Stimulated activated CD8-positive, alpha-beta memory T cell treated with anti-CD3 and anti-CD28 coated beads, Interleukin-7, amount 100 ng/mL, for 24 hours (primary cell): Measurements from ENCODE around the gene TRMU.
"Not testable (repeated sequence)": the region's sequence is repeated elsewhere in the genome, so short reads cannot be mapped to it uniquely, and the experiment has no call there.

Source experiments
- DNase-seq: peaks from one replicate; pipeline ENCODE4 v3.0.0-alpha.2; 2020; ENCODE audit warnings: low read depth

The TRMU gene

DNA sequence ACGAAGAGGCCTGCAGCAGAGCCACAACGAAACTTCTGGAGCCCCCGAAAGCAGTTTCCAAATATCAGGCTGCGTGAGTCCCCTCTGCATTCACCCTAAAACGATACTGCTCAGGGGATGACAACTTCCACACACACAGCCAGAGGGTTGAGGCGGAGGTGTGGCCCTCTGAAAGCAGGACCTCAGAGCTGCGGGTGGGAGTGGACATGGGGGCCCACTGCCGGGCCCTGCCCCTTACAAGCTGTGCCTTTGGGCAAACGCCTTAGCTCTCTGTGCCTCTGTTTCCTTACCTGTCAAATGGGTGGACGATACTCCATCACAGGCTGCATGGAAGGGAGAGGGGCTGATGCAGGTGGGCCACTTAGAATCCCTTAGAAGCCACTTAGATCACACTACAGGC lies 53.1 kb downstream of the TRMU start:
- no peak for DNase-seq

DNA sequence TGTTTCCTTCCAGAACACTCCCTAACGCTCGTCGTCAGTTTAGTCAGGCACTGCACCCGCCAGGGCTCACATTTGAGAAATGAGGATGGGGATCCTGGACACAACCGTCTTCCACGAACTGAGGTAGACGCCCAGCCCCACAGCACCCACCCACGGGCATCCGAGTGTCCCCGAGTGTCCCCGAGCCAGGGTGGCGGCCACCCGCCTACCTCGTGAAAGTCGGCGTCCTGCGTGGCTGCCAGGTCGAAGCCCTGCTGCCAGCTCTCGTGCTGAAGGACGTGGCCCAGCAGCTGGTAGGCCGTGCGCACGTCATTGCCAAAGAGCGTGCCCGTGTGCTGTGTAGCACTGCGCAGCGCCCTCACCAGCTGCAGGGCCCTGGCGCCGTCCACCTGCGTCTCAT lies 53.6 kb downstream of the TRMU start:
- DNase-seq, result no peak

DNA sequence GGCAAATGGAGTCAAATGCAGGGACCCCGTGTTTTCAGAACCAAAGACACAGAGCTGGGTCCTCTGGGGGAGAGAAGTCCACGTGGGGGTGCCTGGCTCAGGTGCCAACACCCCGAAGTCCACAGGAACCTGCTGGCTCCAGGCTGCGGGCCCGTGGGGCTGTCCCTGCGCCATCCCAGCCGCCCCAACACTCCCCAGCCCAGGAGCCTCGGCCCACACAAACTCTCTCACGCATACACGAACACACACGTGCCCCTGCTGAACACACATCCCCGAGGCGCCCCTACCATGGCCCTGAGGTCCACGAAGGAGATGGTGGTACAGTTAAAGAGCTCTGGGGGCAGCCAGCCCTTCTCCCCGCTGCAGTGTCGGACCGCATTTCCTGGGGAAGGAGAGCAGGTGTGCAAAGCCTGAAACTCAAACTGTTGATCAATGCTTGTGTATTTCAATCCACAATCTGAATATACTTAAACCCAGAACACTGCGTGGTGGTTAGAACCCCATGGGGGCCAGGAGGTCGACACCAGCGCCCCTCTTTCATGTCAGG lies 54.7 kb downstream of the TRMU start:
- no peak for DNase-seq

DNA sequence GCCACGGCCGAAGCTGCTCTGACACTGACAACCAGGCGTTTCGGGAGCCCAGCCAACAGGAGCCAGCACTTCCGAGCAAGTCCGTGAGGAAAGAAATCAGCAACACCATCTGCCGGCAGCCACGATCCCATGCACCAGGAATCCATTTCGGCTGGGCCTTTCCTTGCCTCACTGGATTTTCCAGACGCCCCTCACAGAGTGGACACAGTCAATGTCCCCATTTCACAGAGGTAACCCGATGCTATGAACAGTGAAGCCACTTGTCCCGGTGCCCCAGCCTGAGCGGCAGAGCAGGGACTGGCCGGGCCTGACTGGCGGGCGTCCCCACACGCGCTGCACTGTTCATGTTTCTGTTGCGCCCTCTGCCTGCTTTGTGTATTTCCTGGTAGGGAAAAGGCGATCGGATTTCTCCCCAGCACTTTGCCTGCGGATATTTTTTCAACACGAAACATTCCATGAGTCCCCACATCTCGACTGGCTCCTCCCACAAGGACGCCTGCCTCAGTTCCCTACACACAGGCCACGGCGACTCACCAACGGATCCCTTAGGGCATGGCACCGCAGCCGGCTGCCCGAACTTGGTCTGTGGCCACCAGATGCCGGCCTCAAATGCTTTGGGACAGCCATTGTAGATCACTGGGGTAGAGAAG lies 55.3 kb downstream of the TRMU start:
- no peak for DNase-seq

DNA sequence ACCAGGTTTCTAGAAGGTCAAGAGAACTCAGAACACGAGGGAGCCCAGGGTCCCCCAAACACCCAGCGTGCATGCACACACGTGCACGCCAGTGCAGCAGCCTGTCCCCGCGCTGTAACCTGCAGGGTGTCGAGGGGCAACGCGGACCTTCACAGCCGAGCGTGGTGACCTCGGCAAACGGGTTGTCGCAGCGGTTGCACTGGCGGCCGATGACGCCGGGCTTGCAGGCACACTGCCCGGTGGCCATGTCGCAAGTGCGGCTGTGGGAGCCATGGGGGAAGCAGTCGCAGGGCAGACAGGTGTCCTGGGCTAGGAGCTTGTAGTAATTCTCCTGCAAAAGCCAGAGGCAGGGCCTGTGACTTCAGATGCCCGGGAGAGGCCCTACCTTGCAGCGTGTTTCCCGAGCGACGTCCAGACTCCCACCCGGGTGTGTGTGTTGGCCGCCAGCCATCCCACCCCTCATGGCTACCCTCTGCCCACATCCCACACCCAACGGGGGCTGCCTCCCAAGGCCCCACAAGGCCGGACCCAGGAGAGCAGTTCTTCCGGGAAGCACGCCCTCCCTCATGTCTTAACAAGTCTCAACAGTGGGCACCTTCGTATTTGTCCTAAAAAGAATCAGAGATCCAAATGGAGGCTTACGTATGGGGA lies 56.1 kb downstream of the TRMU start:
- DNase-seq, result no peak

DNA sequence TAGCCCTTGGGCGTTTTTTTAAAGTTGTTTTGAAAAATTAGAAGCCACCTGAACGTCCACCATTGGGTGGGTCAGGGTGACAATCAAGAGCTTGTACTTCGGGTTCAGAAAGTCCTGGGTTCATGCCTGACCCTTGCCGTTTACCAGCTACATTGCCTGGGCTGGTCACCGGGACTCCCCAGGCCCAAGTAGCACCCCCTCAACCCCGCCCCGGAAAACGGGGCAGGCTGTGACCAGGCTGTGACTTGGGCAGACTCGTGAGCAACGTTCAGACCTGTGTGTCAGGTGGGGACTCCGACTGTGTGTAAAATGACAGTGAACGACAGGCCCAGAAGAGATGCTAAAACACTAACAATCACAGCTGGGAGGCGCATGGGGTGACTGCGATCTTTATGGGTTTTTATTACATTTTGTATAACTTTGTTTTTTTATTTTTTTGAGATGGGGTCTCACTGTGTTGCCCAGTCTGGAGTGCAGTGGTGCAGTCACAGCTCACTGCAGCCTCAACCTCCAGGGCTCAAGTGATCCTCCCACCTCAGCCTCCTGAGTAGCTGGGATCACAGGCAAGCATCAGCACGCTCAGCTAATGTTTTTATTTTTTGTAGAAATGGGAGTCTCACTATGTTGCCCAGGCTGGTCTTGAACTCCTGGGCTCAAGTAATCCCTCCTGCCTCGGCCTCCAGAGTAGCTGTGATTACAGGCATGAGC lies 56.8 kb downstream of the TRMU start:
- DNase-seq, result no peak

DNA sequence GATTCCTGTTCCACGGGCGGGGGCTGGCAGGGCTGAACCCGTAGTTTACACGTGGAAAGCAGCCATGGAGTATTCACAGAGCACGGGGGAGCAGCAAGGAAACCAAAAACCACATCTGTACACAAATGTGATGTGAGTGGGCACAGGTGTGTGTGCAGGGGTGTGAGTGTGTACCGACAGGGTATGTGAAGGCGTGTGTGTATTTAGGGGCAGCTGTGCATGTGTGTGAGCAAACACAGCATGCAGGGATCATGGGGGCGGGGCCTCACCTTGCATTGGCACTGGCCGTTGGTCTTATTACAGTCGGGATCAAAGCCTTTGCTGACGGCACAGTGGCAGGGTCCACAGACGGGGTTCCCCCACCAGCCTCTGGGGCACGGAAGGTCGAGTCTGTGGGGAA lies 58.4 kb downstream of the TRMU start:
- DNase-seq, result no peak

DNA sequence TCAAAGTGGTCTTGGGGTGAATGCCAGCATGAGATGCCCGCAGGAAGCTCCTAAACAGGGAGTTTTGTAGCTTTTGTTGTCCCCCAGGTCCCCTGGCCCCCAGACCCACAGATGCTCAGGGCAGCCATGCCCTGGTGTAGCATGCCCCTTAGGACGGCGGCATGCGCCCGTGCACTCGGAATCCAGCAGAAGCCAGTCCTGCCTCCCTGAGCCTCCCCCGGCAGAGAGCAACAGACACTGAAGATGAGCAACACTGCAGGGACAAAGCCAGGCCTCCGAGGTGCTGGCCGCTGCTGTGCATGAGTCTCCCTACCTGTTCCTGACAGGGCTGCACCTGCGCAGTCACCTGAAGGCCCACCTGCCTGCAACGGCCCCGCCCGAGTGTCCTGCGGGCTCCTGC lies 59.1 kb downstream of the TRMU start:
- no peak for DNase-seq

DNA sequence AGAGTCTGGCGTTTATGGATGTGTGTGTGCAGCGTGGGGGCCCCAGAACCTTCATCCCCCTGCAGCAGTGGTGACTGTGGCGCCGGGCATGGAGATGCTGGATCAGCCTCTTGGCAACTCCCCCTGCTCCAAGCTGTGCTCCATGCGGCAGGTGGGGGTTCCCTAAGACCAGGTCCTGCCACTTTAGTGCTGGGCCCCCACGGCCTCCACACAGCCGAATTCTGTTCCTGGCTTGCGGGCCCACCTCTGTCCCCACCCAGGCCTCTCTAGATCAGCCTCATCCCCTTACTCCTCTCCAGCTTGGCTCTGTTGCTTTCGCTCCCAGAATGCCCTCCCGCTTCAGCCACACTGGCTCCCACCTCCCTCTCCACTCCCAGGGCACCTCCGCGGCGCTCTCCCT lies 59.6 kb downstream of the TRMU start:
- no peak for DNase-seq

DNA sequence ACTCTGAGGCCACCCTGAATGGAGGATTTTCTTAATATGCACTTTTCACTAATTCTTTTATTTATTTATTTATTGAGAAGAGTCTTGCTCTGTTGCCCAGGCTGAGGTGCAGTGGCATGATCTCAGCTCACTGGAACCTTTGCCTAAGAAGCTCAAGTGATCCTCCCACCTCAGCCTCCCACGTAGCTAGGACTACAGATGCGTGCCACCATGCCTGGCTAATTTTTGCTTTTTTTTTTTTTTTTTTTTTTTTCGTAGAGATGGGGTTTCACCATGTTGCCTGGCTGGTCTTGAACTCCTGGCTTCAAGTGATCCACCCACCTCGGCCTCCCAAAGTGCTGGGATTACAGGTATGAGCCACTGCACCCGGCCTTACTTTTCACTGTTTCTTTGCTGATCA lies 61.5 kb downstream of the TRMU start:
- DNase-seq, result not testable (repeated sequence)

DNA sequence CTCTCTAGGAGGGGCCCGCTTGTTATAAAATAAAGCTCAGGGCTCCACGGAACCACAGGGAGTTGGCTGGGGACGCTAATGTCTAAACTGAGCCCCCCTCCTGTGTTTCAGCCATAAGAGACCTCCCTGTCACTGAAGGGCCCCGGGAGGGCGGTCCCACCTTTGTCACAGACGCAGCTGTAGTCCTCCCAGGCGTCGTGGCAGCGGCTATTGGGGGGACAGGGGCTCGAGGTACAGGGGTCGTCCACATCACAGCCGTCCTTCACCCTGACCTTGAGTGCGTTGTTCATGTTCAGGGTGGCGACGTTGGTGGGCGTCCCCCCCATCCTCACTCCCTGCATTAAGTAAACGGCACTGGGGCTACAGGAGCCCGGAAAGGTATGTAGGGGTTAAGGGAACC lies 62.0 kb downstream of the TRMU start:
- DNase-seq, result no peak

DNA sequence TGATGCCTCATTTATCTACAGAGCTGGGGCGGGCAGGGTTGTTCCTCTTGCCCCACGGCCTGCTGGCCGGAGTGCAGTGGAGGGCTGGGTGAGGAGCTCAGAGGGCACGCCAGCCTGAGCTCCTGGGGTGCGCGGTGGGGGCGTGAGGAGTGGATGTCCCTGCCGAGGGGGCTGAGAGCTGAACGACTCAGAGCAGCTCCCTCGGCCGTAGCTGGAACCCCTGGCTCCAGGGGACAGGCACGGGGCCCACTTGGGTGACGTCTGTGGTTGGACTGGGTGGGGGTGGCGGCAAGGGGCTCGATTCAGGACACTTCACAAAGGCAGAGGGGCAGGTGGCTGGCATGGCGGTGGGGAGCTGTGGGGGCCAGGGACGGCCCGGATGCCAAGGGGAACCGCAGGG lies 62.4 kb downstream of the TRMU start:
- DNase-seq, result no peak

DNA sequence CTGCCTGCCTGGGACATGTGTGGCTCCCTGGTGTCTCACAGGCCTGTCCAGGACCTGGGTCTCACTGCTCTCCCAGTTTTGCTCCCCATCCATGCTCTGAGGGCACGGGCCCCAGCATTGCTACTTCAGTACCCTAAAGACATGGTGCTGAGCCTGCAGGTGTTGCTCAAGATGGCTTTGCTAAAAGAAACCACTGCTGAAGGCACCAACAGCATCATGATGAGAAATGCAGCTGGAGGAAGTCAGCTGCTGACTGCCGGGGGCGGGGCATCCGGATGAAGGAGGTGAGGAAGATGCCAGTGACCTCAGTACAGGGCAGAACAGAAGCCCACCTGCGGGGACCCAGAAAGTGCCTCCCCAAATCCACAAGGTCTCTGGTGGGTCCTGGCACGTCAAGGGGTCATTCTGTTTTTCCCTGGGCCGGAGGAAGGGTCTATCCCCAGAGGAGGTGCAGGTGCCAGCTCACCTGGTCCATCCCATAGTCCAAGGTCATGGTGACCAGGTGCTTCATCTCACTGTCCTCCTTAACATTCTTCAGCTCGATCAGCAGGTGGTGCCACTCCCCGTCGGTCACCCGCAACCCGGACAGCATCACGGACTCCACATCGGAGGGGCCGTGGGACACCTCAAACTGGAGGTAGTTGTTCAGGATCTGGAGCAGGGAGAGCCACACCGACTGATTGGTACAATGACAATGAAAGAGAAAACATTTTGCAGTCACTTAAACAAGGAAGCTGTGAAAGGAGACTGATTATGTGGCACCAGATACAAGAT lies 63.9 kb downstream of the TRMU start:
- no peak for DNase-seq

DNA sequence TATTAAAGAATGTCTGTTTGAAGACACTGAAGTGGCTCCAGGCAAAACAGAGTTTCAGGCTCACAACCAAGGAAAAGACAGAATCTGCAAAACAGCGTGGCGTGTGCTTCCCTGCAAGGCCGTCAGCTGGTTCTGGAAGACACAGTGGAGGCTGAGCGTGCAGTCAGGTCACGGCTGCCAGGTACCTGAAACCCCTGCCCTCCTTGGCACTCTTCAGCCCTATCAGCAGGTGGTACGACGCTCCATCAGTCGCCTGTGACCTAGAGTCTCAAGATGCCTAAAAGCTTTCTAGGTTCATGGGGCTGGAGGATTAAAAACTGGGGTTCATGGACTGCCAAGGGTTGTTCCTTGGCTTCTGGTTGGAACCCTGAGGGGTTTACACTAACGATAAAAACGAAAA lies 65.9 kb downstream of the TRMU start:
- DNase-seq, result no peak

DNA sequence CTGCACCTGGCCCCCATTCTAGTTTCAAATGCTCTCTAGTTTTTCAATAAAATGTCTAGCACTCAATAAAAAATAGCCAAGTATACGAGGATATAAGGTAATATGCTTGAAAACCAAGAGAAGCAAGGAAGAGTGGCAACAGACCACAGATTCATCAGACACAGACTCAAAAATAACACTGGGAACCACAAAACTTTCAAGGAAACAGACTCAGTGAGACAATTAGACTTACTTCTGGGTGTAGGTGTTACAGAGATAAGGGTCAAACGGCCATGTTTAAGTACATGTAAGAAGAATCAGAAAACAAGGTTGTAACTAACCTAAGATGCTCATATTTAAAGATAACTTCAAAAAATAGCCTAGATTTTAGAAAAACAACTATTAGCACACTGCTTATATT lies 67.0 kb downstream of the TRMU start:
- no peak for DNase-seq

DNA sequence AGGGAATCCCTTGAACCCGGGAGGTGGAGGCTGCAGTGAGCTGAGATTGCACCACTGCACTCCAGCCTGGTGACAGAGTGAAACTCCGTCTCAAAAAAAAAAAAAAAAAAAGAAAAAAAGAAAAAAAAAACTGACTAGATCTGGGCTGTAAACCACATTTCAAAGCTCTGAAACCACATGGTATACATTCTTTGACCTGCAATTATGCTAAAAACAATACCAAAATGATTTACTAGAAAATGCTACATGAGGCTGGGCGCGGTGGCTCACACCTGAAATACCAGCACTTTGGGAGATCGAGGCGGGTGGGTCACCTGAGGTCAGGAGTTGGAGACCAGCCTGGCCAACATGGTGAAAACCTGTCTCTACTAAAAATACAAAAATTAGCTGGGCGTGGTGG lies 68.4 kb downstream of the TRMU start:
- DNase-seq, result not testable (repeated sequence)

DNA sequence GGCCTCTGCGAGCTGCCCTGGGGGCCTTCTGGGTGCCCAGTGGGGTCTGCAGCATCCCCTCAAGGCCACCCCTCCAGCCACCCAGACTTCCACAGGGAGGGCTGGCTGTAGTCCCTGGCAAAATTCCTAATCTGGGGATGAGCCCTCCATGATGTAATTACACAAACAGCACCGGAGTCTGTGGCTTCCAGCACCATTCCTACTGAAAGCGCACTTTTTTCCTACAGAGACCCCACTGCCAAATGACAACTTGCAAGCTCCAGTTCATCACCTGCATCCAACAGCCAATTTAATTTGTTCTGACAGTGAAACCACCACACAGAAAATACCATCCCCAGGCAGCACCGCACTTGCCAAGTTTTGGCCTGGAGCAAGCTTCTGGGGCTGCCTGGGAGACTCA lies 70.4 kb downstream of the TRMU start:
- no peak for DNase-seq

DNA sequence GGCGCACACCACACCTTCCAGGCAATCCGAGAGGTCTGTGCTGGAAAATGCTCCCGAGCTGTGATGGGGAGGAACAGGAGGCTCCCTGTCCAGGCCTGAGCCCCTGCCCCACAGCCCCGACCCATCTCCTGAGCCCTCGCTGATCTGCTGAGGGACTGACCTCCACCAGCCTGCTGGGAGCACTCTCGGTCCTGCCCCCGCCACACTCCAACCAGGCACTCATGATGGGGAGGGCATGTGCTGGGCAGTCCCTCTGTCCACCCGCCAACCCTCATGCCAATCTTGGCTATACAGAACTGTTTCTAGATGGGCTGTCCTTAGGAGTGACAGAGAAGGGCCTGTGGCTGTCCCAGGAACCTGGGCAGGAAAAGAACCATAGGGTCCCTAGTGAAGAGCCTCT lies 70.8 kb downstream of the TRMU start:
- no peak for DNase-seq

DNA sequence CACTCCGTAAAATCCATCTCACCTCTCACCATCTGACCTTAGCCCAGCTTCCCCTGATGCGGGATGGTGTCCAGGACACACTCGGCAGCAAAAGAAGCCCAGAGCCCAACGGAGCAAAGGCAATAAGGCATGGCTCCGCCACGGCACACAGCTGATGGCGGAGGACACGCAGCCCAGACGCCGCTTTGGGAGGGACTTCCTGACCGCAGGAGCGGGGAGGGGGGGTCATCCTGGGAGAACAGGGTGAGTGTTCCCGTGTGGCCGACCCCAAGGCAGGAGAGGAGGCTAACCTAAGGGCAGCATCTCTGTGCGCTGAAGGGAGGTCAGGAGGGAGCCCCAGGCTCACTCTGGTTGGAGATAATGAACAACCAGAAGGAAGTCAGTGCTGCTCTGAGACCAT lies 71.3 kb downstream of the TRMU start:
- no peak for DNase-seq
